ENCODE measurements around the gene CAPN15.
A peak's percentile ranks its signal among the peaks of the same experiment; 100 is the strongest.

The CAPN15 gene

DNA sequence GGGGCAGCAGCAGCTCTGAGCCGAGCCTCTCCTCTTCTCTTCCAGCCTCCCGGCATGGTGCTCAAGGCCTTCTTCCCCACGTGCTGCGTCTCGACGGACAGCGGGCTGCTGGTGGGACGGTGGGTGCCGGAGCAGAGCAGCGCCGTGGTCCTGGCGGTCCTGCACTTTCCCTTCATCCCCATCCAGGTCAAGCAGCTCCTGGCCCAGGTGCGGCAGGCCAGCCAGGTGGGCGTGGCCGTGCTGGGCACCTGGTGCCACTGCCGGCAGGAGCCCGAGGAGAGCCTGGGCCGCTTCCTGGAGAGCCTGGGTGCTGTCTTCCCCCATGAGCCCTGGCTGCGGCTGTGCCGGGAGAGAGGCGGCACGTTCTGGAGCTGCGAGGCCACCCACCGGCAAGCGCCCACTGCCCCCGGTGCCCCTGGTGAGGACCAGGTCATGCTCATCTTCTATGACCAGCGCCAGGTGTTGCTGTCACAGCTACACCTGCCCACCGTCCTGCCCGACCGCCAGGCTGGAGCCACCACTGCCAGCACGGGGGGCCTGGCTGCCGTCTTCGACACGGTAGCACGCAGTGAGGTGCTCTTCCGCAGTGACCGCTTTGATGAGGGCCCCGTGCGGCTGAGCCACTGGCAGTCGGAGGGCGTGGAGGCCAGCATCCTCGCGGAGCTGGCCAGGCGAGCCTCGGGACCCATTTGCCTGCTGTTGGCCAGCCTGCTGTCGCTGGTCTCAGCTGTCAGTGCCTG, 46.7 kb downstream of the CAPN15 start:
- no peak for DNase-seq

DNA sequence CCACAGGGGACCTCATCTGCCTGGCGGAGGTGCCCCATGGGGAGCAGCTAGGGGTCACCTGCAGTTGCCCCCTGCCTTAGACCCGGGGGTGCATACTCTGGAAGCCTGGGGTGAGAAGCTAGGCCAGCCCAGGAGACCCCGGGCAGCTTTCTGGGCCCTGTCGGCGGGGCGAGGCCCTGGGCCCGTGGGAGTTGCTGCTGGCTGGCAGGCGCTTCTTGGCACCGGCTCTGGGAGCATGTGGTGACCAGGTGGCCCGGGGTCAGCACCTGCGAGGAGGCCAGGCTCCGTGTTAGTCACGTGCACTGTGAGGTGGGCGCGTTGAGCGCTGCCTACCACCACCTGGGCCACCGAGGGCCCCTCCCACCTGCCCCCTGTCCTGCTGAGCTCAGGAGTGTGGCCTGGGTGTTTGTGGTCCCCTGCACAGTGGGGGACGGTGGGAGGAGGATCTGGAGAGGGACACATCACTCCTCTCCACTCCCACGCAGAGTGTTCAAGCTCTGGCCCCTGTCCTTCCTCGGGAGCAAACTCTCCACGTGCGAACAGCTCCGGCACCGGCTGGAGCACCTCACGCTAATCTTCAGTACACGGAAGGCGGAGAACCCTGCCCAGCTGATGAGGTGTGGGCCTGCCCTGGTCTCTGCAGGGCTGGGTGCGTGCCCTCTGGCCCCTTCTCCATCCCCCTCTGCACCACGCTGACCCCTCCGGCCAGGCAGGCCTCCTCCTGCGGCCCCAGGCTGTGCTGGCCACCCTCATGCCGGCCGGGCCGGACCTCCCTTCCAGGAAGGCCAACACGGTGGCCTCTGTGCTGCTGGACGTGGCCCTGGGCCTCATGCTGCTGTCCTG, 48.1 kb downstream of the CAPN15 start:
- no peak for DNase-seq

DNA sequence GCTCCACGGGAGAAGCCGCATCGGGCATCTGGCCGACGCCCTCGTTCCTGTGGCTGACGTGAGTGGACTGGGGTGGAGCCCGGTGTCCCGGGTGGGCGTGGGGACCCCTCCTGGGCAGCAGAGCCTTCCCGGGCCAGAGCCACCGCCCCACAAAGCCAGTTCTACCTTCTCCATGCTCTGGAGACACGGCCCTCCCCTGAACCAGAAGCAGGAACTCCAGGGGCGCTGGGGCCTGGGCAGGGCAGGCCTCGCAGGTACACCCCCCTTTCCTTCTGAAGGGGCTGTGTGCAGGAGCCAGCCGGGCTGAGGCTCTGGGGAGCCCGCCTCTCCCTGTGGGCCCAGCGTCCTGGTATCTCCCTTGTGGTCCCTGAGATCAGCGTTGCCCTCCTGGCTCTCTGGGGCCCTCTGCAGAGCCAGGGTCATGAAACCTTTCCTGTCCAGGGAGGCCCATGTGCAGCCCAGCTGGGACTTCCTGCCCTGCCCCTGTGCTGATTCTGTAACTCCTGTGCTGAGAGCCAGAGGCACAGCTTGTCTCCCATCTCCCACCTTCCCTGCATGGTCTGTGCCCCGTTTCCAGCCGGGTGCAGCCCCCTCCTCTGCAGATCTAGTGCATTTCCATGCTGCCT, 48.8 kb downstream of the CAPN15 start:
- no peak for DNase-seq

DNA sequence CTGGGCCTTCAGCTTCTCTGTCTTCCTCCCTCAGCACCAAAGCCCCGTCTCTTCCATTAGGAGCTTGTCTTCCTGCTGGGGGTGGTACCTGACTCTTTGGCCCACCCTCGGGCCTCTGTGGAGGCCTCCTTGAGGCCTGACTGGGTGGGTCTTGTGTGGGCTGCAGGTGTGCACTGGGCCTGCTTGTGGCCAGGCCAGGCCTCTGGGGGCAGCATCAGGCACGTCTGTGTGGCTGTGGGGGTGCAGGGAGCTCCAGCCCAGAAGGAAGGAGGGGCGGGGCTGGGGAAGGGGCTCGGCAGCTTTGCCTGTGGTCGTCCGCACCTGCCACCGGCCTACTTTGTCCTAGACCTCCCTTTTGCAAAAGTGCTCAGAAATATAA, 49.3 kb downstream of the CAPN15 start:
- no peak for DNase-seq

DNA sequence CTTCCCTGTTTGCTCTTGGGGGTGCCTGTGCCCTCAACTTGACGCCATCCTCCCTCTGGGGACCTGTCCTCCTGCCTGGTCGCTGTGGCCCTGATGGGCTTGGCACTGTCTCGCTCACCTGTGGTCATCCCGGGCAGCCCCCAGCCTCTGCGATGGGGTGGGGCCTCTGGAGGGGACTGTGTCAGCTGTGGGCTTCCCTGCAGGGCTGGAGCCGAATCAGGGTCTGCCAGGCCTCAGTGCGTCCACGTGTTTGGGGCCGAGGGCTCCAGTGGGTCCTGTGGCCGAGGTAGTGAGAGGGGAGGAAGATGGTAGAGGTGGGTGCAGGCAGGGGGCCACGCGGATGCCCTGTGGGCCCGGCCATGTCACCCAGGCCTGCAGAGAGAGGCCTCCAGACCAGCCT, 50.3 kb downstream of the CAPN15 start:
- DNase-seq = no peak

DNA sequence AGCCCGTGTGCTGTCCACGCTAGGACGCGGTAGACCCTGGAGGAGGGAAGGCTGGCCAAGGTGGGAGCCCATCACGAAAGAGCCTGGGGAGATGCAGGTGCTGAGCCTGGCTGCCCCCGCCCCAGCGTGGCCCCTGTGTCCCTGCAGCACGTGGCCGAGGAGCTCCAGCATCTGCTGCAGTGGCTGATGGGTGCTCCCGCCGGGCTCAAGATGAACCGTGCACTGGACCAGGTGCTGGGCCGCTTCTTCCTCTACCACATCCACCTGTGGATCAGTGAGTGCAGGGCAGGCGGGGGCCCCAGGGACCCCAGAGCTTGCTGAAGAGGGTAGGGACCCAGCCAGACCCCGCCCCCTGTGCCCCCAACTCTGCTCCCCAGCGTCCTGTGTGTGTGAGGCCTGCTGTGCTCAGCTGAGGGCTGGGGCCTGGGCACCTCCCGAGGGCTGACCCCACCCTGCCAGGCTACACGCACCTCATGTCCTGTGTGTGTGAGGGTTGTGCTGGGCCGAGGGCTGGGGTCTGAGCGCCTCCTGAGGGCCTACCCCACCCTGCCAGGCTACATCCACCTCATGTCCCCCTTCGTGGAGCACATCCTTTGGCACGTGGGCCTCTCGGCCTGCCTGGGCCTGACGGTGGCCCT, 50.8 kb downstream of the CAPN15 start:
- DNase-seq = no peak

DNA sequence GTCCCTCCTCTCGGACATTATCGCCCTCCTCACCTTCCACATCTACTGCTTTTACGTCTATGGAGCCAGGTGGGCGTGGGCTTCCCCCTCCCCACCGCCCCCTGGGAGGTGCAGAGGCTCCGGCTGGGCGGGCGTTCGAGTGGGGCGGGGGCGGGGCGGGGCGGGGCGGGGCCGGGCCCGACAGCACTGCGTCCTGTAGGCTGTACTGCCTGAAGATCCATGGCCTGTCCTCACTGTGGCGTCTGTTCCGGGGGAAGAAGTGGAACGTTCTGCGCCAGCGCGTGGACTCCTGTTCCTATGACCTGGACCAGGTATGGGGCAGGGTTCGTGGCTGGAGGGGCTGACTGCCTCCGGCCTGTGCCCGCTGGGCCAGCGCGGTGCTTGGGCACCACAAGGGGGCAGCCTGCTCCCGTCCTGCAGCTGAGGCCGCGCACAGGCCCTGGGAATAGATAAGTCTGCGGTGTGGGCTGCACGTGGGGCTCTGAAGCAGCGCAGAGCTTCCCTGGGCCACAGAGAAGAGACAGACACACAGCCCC, 51.4 kb downstream of the CAPN15 start:
- DNase-seq = peak in 25 of 56 donors; percentile 7 to 61 (median 23)

DNA sequence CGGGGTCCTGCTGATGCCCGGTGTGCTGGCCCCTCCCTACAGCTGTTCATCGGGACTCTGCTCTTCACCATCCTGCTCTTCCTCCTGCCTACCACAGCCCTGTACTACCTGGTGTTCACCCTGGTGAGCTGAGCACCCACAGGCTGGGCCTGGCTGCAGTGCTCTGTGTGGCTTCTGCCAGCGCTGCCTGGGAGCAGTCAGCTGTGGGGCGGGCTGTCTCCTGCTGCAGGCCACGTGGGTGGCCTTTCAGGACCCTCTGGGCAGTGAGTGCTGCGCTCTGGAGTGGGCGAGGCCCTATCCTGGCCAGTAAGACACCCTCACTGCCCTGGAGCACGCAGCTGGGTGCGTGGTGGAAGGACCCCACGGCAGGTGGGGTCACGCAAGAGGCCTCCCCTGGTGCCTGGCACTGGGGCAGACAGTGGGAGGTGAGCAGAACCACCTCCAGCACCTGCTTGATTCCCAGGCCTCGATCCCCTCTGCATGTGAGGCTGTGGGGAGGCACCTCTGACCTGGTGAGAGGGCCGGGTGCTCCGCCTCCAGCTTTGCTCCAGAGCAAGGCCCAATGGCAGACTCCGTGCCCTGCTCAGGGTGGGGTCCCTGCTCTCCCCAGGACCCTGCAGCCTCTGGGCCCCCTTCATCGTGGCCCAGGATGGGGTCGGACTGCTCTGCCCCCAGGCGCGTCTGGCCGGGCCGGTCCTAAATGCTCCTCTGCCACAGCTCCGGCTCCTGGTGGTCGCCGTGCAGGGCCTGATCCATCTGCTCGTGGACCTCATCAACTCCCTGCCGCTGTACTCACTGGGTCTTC, 52.8 kb downstream of the CAPN15 start:
- no peak for DNase-seq

DNA sequence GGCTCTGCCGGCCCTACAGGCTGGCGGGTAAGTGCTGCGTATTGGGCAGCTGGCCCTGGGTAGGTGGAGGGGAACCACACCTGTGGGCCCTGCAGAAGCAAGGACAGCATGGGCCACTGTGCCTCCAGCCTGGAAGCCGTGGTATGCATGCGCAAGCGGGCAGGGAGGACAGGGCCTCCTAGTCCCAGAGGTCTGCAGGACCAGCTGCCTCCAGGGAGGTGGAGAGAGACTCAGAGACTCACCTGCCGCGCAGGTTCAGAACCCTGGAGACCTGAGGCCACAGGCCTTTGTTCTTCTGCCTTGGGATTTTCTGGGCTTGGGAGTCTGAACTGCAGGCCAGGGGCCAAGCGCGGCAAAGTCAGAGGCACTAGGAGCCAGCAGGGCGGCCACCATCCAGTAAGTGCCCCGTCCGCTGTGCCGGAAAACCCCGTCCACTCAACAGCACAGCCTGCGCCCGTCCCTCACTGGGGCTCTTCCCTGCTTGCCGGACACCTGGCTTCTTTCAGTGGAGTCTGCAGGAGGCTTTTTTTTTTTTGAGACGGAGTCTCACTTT, 53.5 kb downstream of the CAPN15 start:
- DNase-seq = no peak

DNA sequence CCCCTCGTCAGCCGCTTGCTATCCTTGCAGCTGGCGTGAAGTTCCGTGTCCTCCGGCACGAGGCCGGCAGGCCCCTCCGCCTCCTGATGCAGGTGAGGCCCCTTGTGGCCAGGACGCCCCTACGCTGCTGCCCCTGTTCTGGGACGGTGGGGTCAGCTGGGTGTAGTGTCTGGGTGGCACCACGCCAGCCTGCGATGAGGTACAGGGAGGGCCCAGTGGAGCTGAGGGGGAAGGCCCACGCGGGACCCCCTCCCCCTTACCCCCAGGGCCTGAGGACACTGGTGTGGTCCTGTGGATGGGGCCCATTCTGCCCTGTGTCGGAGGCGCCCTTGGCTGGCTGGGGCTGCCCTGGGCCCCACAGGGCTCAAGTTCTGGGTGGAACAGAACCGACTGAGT, 54.7 kb downstream of the CAPN15 start:
- DNase-seq = no peak

DNA sequence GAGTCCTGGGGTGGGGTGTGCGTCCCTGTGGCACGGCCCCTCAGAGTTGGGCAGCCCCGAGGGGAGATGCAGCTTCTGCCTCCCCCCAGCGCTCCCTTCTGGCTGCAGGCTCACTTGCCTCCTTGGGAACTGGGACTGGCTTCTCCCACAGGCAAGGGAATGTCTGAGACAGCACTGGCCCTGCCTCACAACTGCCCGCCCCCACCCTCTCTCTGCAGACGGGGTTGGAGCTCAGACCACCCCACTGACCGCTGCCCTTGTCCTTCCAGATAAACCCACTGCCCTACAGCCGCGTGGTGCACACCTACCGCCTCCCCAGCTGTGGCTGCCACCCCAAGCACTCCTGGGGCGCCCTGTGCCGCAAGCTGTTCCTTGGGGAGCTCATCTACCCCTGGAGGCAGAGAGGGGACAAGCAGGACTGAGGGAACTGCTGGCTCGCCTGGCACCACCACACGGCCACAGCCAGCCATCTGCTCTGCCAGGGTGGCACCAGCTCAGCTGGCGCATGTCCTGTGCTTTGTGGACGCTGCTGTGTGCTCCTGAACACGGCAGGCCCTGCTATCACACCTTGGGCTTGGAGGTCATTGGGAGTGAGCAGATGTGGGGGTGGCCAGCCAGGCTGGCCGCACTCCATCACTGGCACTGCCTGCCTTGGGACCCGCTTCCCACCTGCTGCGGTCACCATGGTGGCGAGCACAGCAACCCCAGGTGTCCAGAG, 55.3 kb downstream of the CAPN15 start:
- no peak for DNase-seq

DNA sequence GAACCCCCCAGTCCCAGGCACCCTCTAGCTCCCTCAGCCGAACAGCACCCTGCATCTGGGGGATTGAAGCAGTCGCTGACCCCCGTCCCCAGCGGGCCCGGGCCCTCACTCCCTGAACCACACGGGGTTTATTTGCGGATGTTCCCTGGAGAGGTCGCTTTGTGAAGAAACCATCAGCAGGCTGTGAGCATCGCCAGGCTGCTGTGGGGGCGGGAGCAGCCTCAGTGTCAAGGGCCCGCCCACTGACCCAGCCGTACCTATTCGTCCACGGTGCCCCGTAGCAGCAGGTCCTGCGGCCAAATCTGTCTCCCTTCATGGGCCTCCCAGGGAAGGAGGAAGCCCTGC, 55.9 kb downstream of the CAPN15 start:
- DNase-seq = no peak

DNA sequence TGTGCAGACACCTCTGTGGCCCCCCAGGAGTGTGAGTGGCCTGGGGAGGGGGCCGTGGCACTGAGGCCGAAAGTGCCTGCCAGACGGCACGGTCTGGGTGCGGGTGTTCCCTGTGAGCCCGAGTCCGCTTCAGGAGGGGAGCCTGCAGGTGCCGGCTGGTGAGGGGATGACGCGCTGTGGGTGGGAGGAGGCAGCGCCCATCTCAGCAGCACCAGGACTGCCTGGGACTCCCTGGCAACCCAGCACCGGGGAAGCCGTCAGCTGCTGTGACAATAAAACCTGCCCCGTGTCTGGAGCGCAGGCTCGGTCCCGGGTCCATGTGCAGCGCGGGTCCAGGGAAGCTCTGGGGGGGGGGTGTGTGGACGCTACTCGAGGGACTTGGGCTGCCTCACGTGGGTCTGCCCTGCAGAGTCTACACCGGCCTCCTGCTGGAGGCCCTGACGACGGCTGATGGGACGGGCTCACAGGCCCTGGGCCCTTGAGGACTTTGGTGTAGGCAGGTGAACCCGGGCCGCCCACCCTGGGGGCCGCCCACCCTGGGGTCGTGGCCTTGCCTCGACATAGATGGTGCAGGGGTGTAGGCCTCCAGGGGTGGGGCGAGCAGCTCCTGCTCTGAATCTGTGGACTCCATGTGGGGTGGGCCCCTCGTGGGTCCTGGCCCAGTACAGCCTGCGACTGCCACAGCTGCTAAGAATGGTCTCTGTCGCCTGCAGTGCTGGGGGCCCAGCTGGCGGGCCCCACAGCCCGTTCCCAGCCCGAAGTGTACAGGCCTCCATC, 56.5 kb downstream of the CAPN15 start:
- DNase-seq = peak in 14 of 56 donors; percentile 10 to 53 (median 28)

DNA sequence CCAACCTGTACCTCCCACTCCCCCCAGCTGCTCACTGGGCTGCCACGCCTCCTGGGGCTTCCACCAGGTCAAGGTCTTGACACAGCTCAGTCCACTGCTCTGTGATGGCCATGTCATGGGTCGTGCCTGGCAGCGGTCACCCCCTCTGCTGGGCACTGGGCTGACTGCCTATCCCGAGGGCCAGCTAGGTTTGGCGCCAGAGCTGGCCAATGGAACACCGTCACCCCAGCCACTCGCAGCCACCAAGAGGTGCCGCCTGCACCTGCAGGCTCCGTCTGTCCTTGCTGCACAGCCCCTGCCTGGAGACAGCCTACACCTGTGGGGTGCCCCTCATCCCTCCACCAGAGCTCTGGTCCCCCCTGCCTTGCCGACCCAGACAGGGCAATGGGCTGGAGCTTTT, 57.8 kb downstream of the CAPN15 start:
- DNase-seq = no peak

DNA sequence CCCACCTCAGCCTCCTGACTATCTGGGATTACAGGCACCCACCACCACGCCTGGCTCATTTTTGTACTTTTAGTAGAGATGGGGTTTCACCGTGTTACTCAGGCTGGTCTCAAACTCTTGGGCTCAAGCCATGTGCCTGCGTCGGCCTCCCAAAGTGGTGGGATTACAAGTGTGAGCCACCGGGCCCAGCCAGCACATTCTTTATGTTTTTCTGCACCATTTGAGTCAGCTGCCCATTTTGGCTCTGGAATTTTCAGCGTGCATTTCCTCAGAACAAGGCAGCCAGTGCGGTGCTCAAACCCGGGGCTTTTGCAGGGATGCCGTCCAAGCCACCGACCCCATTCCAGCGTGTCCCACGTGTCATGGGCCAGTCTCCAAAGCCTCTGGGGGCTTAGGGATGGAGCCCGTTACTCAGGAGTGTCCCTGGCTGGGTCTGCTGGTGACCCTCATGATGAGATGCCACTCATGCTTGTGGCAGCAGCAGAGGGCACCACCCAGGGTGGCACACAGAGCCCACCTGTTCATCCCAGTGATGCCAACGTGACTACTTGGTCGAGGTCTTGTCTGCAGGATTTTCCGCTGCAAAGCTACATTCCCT, 58.6 kb downstream of the CAPN15 start:
- no peak for DNase-seq

DNA sequence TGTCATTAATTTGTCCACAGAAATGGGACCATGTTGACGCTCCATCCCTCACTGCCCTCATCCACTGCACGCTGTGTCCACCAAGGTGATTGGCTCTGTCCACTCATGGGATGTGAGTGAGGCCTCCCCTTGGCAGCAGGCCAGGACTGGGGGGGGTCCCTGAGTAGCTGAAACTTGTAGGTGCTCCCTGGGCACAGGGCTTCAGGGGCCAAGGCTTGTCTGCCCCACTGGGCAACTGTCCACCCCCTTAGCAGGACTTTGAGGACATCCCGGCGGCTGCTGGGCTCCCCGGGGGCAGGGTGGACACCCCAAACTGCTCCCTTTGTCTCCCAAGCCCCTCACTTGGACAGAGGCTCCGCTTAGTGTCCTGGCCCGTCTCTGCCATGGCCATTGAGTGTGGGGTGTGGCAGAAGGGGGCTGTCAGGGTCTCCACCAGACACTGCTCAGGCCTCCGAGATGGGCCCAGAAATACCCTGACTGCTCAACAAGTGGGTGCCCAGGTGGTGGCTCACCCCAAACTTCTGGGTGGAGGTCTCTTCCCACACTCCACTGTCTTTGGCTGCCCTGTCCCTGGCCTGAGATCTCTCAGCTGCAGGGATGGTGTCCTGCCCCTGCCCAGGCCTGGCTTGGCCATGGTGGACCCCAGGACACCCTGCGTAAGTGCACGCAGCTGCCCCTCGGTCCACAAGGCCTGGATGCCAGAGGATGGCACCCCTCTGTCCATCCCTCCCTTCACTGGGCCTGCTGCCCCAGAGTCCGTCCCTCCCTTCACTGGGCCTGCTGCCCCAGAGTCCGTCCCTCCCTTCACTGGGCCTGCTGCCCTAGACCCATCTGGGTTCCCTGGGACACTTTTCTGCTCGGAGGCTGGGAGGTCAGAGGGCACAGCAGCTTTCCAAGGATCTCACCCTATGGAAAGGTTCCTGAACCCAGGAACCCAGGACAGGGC, 59.4 kb downstream of the CAPN15 start:
- peak in 8 of 56 donors; percentile 22 to 37 (median 32) for DNase-seq

DNA sequence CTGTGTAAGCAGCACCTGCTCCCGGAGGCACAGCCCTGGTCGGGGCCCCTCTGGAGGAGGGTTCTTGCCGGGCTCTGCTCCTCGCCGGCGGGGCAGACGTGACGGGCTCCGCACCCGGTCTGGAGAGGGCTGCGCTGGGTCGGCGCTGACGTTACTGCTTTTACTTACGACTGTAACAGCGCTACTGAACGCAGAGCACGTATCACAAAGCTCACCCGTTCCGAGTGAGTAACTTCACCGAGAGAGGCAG, 61.1 kb downstream of the CAPN15 start:
- peak in 9 of 56 donors; percentile 26 to 58 (median 46) for DNase-seq

Data from nucleus accumbens (tissue), 56 donors.